ENCODE results near the gene KRT36. TPM values are rescaled to one million over a fixed set of nuclear protein-coding genes. Genes with fewer than 3 reads are reported as not detected.

Gene KRT36
- total and polyA plus RNA-seq, 12 donors, result 0.28 TPM; not detected in 11

- 78 to 83% (median 81%) methylated on average over 14 to 19 of the region's 19 CpGs for WGBS, 4 donors
- H3K4me3 ChIP-seq, result no peak overlapping the region
- H3K36me3 ChIP-seq (replicated peaks in 1 of 2), result no peaks in the 10 kb centered on the region
- peaks cover 0 to 8% of the 10 kb centered on the region in 2 donors for H3K4me1 ChIP-seq (replicated peaks in 1 of 2)
- no peak for DNase-seq
- TF ChIP-seq, protein P1, sequence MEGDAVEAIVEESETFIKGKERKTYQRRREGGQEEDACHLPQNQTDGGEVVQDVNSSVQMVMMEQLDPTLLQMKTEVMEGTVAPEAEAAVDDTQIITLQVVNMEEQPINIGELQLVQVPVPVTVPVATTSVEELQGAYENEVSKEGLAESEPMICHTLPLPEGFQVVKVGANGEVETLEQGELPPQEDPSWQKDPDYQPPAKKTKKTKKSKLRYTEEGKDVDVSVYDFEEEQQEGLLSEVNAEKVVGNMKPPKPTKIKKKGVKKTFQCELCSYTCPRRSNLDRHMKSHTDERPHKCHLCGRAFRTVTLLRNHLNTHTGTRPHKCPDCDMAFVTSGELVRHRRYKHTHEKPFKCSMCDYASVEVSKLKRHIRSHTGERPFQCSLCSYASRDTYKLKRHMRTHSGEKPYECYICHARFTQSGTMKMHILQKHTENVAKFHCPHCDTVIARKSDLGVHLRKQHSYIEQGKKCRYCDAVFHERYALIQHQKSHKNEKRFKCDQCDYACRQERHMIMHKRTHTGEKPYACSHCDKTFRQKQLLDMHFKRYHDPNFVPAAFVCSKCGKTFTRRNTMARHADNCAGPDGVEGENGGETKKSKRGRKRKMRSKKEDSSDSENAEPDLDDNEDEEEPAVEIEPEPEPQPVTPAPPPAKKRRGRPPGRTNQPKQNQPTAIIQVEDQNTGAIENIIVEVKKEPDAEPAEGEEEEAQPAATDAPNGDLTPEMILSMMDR (IDR thresholded peaks at IDR 0.05), result no peak
- peaks cover 19% of the 10 kb centered on the region for H3K27me3 ChIP-seq
- H3K9me3 ChIP-seq (replicated peaks in 1 of 3), result no peaks in the 10 kb centered on the region
- no peak overlapping the region for H3K27ac ChIP-seq
- intact Hi-C loops (cut with DNase I), result no loop called here
Measured at GRCh38 chr17:41523787-41524186, 34.1 kb upstream of the KRT36 start.

- intact Hi-C loops (cut with DNase I), result no loop called here
- Histone ChIP-seq H3K9me3 (replicated peaks in 1 of 3) (no peaks in the 10 kb centered on the region), H3K36me3 (replicated peaks in 1 of 2) (no peaks in the 10 kb centered on the region), H3K27me3 (peaks cover 14% of the 10 kb centered on the region), H3K27ac (no peak overlapping the region), H3K4me3 (no peak overlapping the region), H3K4me1 (replicated peaks in 1 of 2) (peaks cover 0 to 8% of the 10 kb centered on the region in 2 donors)
- 66 to 77% (median 72%) methylated on average over 4 of the region's 4 CpGs for WGBS, 4 donors
- DNase-seq, result no peak
- TF ChIP-seq, protein P1 (IDR thresholded peaks at IDR 0.05), result no peak
- no peak for TF ChIP-seq POLR2A (IDR thresholded peaks at IDR 0.05)
Measured at GRCh38 chr17:41523225-41523593, 33.5 kb upstream of the KRT36 start.

DNA sequence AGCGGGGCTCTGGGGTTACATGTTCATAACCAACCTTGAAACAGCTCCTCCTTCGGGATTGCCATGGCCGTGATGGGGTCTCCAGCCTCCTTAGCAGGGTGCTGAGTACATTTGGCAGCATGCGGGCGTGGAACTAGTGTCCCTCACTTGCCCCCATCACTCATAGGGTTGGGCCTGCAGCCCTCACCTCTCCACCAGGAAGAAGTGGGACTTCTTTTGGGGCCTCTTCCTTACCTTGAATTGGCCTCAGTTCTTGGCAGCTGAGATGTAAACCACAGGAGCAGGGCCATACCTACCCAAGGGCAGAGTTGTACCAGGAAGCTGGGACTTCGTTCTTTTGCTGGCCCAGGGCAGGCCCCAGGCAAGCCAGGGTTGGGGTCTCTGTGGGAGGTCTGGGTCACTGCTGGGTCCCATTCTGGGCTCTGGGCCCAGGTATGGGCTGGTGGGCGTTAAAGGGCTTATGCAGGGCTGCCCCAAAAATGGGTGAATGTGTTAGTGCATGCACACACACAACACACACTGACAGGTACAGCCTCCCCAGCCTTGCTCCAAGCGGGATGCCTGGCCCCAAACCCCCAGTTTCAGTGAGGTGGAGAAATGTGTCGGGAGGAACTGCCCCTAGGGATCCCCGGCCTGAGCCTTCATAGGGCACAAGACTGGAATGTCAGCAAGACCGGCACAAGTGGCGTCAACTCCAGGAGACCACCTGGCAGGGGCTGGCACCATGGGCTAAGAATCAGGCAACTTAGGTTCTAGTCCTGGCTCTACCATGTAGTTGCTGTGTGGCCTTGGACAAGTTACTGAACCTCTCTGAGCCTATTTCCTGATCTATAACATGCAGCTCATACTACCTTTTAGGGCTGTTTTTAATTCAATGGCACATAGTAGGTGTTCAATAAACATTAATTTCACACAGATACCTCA lies 32.9 kb upstream of the KRT36 start:
- DNase-seq, result no peak
- WGBS, 4 donors, result 85 to 91% (median 87%) methylated on average over 9 to 12 of the region's 12 CpGs
- peaks cover 7% of the 10 kb centered on the region for H3K27me3 ChIP-seq
- no peak overlapping the region for H3K27ac ChIP-seq
- peaks cover 0 to 3% of the 10 kb centered on the region in 2 donors for H3K4me1 ChIP-seq (replicated peaks in 1 of 2)
- no peaks in the 10 kb centered on the region for H3K36me3 ChIP-seq (replicated peaks in 1 of 2)
- H3K9me3 ChIP-seq (replicated peaks in 1 of 3), result no peaks in the 10 kb centered on the region
- TF ChIP-seq, protein P1 (IDR thresholded peaks at IDR 0.05), result no peak
- no peak for TF ChIP-seq POLR2A (IDR thresholded peaks at IDR 0.05)
- H3K4me3 ChIP-seq, result no peak overlapping the region
- intact Hi-C loops (cut with DNase I), result no loop called here

- TF ChIP-seq, protein P1 (IDR thresholded peaks at IDR 0.05), result no peak
- TF ChIP-seq POLR2A (IDR thresholded peaks at IDR 0.05), result no peak
- H3K4me1 ChIP-seq (replicated peaks in 1 of 2), result no peaks in the 10 kb centered on the region
- intact Hi-C loops (cut with DNase I), result no loop called here
- no peaks in the 10 kb centered on the region for H3K9me3 ChIP-seq (replicated peaks in 1 of 3)
- H3K27me3 ChIP-seq, result peaks cover under 1% of the 10 kb centered on the region
- no peaks in the 10 kb centered on the region for H3K36me3 ChIP-seq (replicated peaks in 1 of 2)
- no peak for DNase-seq
- no peak overlapping the region for H3K27ac ChIP-seq
- WGBS, 4 donors, result 71 to 82% (median 77%) methylated on average over 3 to 6 of the region's 6 CpGs
- no peak overlapping the region for H3K4me3 ChIP-seq
Measured at GRCh38 chr17:41521574-41522261, 32.0 kb upstream of the KRT36 start.

Data from adrenal gland (tissue), 12 donors.